ELR (cell line): ENCODE data around the gene CCDC60.
"Not testable (repeated sequence)": the region's sequence is repeated elsewhere in the genome, so short reads cannot be mapped to it uniquely, and the experiment has no call there.

Experiments
- DNase-seq: peaks from one replicate; pipeline ENCODE4 v3.0.0-alpha.2; 2015; ENCODE audit warnings: low read depth

CCDC60 gene

GRCh38 chr12:119338593-119339363, 4.2 kb downstream of the CCDC60 start:
- no peak for DNase-seq

- no peak for DNase-seq
Observed at GRCh38 chr12:119340578-119340977, 6.0 kb downstream of the CCDC60 start.

- no peak for DNase-seq
Observed at GRCh38 chr12:119341020-119341419, 6.5 kb downstream of the CCDC60 start.

DNA sequence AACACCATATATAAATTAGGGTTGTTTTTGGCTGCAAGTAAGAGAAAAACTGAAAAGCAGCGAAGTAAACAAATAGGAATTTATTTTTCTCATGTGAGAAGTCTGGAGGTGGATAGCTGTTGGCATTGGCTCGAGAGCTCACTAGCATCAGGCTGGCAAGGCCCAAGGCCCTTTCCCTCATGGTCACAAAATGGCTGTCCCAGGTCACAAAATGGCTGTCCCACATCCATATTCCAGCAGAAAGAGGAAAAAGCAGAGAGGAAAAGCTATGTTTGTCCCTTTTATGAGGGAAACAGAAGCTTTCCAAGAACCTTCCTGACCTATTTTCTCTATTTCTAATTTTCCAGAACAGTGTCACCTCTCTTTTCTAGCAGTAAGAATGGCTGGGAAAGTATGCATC, 7.5 kb downstream of the CCDC60 start:
- no peak for DNase-seq

- DNase-seq: no peak
Observed at GRCh38 chr12:119343130-119343529, 8.6 kb downstream of the CCDC60 start.

GRCh38 chr12:119354172-119354571, 19.6 kb downstream of the CCDC60 start:
- no peak for DNase-seq

- DNase-seq: not testable (repeated sequence)
Observed at GRCh38 chr12:119360366-119360765, 25.8 kb downstream of the CCDC60 start.

DNA sequence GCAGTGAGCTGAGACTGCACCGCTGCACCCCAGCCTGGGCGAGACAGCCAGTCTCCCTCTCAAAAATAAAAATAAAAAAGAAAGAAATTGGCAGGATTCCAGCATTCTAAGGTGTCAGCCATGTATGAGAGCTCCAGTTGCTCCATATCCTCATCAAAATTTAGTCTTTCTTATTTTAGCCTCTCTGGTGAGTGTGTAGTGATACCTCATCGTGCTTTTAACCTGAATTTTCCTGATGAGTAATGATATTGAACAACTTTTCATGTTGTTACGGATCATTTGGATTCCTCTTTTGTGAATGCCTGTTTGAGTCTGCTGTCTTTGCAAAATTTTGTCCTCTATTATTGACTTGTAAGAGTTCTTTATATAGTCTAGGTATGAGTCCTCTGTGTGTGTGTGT, 28.5 kb downstream of the CCDC60 start:
- no peak for DNase-seq

- no peak for DNase-seq
Observed at GRCh38 chr12:119363490-119363889, 29.0 kb downstream of the CCDC60 start.

DNA sequence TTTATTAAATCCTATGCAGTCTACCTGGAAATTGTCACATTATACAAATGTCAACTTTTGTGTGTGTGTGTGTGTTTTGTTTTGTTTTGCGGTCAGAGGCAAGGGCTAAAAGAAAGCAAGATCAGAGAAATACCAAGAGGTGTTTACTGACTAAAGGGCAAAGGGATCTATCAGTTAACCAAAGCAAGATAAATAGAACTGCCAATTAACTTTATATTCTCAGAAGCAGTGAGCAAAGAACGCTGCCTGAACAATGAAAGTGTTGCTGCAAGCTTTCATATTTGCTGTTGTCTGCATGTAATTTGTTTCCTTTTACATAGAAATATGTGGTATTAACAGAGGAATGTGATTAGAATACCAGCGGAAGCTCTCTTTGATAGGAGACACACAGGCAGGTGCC, 30.9 kb downstream of the CCDC60 start:
- DNase-seq: no peak

- DNase-seq: no peak
Observed at GRCh38 chr12:119366007-119366406, 31.5 kb downstream of the CCDC60 start.

DNA sequence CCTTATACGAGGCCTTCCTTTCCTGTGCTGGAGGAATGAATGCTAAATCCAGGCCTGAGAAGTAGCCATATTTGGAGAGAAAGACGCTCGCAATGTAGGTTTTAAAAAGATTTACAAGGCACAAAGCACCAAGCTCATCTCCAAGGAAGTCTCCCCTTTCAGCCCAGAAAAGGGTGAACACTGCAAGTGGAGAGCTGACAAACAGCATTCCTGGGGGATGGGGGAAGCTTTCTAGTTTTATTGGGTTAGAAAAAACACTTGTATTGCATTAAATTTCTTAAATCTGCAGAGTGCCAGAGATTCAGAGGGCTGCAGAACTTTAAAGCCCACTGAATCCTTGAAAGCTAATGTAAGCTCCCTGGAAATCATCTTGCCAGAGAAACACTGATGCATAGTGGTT, 34.6 kb downstream of the CCDC60 start:
- no peak for DNase-seq

- DNase-seq: no peak
Observed at GRCh38 chr12:119369907-119370546, 35.5 kb downstream of the CCDC60 start.

- no peak for DNase-seq
Observed at GRCh38 chr12:119372540-119372939, 38.0 kb downstream of the CCDC60 start.

DNA sequence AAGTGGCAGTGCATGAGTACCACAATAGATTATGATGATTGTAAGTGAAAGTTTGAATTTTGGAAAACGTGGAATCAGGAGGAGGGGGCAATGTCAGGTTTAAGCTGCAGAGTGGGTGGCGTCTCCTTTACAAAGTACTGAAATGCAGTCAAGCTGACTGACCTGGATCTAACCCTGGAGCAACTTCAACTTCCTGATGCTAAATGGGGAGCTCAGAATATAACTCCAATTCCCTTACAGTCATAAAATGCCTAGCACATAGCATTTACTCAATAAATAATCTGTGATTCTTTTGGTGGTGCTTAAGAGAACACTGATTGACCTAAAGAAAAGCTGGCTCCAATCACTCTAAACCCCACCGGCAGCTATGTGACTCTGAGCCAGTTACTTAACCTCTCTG, 38.5 kb downstream of the CCDC60 start:
- no peak for DNase-seq

DNA sequence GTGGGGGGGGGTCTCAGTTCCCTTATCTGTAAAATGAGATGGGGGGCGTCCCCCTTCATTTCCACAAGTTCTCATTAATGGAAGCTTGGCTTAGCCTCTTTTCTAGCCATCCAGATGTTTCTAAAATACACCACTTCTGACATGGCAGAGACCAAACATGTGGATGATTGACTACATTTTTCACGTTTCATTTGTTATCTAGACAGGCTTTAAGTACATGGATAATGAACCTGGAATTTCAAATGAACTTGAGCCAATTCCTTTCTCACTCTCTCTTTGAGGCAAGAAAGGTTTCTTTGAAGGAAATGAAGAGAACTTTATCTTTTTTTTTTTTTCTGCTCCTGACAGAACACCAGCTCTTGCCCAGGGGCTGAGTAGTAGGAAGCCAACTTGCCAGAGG, 39.1 kb downstream of the CCDC60 start:
- DNase-seq: no peak

GRCh38 chr12:119374635-119375034, 40.1 kb downstream of the CCDC60 start:
- no peak for DNase-seq

GRCh38 chr12:119375075-119375882, 40.8 kb downstream of the CCDC60 start:
- DNase-seq: no peak

DNA sequence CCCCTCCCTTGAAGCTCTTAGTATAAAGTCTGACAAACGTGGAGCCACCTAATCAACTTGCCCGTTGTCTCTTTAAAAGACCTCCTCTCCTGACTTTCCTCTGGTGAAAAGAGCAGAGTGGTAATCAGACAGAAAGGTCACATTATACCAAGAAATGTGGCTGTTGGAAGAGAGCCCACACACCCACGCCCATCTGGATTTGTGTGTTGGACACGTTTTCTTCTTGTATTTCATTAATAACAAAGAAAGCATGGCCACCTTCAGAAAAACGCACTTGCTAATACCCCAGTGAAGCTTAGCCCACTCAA, 41.3 kb downstream of the CCDC60 start:
- DNase-seq: no peak

GRCh38 chr12:119378903-119379302, 44.4 kb downstream of the CCDC60 start:
- no peak for DNase-seq

- no peak for DNase-seq
Observed at GRCh38 chr12:119381471-119382235, 47.1 kb downstream of the CCDC60 start.

GRCh38 chr12:119383206-119383605, 48.7 kb downstream of the CCDC60 start:
- no peak for DNase-seq
